Activated B cell treated with CpG ODN at 0.5 μM for 24 hours (primary cell): ENCODE data around the gene LCN9. TPM values are rescaled to one million over a fixed set of nuclear protein-coding genes. Genes with fewer than 3 reads are reported as not detected.

Experiments
- ATAC-seq: fragments of 200-7000 bp; cut with Tn5 transposase; one replicate; pipeline ENCODE4 v1.10.0; 2021; ENCODE audit warnings: low read depth, mild to moderate bottlenecking, moderate library complexity
- CTCF ChIA-PET: fragments of 350-600 bp; sonication (Branson Sonifier 250); formaldehyde crosslinking; loops from one replicate; lab custom pipeline; 2021; ENCODE audit warnings: antibody characterized with exemption; lab: Charles Lee
- POLR2A ChIA-PET: fragments of 350-600 bp; sonication (Branson Sonifier 250); formaldehyde crosslinking; loops from one replicate; lab custom pipeline; 2021; ENCODE audit warnings: antibody characterized with exemption; lab: Charles Lee
- DNase-seq: peaks from one replicate; pipeline ENCODE4 v3.0.0; 2022
- H3K27ac Mint-ChIP-seq: one replicate; pipeline ENCODE4 v1.8.0; 2020; ENCODE audit warnings: mixed read lengths
- H3K27me3 Mint-ChIP-seq: one replicate; pipeline ENCODE4 v1.8.0; 2021; ENCODE audit warnings: mixed read lengths
- H3K36me3 Mint-ChIP-seq: one replicate; pipeline ENCODE4 v1.8.0; 2021; ENCODE audit warnings: low read depth, mixed read lengths
- H3K4me1 Mint-ChIP-seq: one replicate; pipeline ENCODE4 v1.8.0; 2021; ENCODE audit warnings: mixed read lengths
- H3K4me3 Mint-ChIP-seq: one replicate; pipeline ENCODE4 v1.8.0; 2020; ENCODE audit warnings: mild to moderate bottlenecking, mixed read lengths
- H3K9me3 Mint-ChIP-seq: one replicate; pipeline ENCODE4 v1.8.0; 2020; ENCODE audit warnings: mixed read lengths
- CTCF ChIP-seq: fragments of 200-600 bp; IDR thresholded peaks from one replicate; pipeline ENCODE4 v1.8.0; 2022; ENCODE audit warnings: antibody characterized with exemption, mild to moderate bottlenecking
- intact Hi-C: fragments of 100-400 bp; cut with micrococcal nuclease; formaldehyde crosslinking; loops from one replicate; pipeline ENCODE4 v1.15.1; 2024
- total RNA-seq: library from RNA; stranded (reverse); gene quantifications from 2 replicates; pipeline ENCODE4 v1.2.3, GENCODE V29; 2022

The LCN9 gene
- total RNA-seq, 1 donor from 2014 or later = not detected

- Mint-ChIP-seq H3K27ac (no peak overlapping the region), H3K36me3 (no peaks in the 10 kb centered on the region), H3K9me3 (no peaks in the 10 kb centered on the region), H3K4me3 (no peak overlapping the region), H3K27me3 (peaks cover 3% of the 10 kb centered on the region), H3K4me1 (no peaks in the 10 kb centered on the region)
- no peak for TF ChIP-seq CTCF
- intact Hi-C loops = no loop called here
- DNase-seq (no peak), ATAC-seq (no peak)
- CTCF ChIA-PET = no interaction called here
- POLR2A ChIA-PET = no interaction called here
Observed at GRCh38 chr9:135680056-135680455, 16.9 kb downstream of the LCN9 start.

- TF ChIP-seq CTCF = no peak
- no peaks in the 10 kb centered on the region for H3K4me1 Mint-ChIP-seq
- H3K27ac Mint-ChIP-seq = no peak overlapping the region
- H3K9me3 Mint-ChIP-seq = no peaks in the 10 kb centered on the region
- no peaks in the 10 kb centered on the region for H3K36me3 Mint-ChIP-seq
- no peak overlapping the region for H3K4me3 Mint-ChIP-seq
- CTCF ChIA-PET = no interaction called here
- H3K27me3 Mint-ChIP-seq = peaks cover 3% of the 10 kb centered on the region
- no peak for ATAC-seq
- POLR2A ChIA-PET = no interaction called here
- no peak for DNase-seq
- intact Hi-C loops = no loop called here
Observed at GRCh38 chr9:135681161-135681560, 18.1 kb downstream of the LCN9 start.

- peaks cover 3% of the 10 kb centered on the region for H3K27me3 Mint-ChIP-seq
- H3K9me3 Mint-ChIP-seq = no peaks in the 10 kb centered on the region
- intact Hi-C loops = no loop called here
- TF ChIP-seq CTCF = no peak
- H3K4me1 Mint-ChIP-seq = no peaks in the 10 kb centered on the region
- ATAC-seq (no peak), DNase-seq (no peak)
- H3K4me3 Mint-ChIP-seq = no peak overlapping the region
- no peaks in the 10 kb centered on the region for H3K36me3 Mint-ChIP-seq
- ChIA-PET POLR2A (no interaction called here), CTCF (no interaction called here)
- no peak overlapping the region for H3K27ac Mint-ChIP-seq
Observed at GRCh38 chr9:135683401-135684034, 20.4 kb downstream of the LCN9 start.

GRCh38 chr9:135684691-135685090 lies 21.6 kb downstream of the LCN9 start:
- peaks cover 3% of the 10 kb centered on the region for H3K27me3 Mint-ChIP-seq
- no peak overlapping the region for H3K27ac Mint-ChIP-seq
- no peaks in the 10 kb centered on the region for H3K36me3 Mint-ChIP-seq
- H3K9me3 Mint-ChIP-seq = no peaks in the 10 kb centered on the region
- TF ChIP-seq CTCF = no peak
- intact Hi-C loops = no loop called here
- ATAC-seq = no peak
- no peaks in the 10 kb centered on the region for H3K4me1 Mint-ChIP-seq
- H3K4me3 Mint-ChIP-seq = no peak overlapping the region
- CTCF ChIA-PET = no interaction called here
- POLR2A ChIA-PET = no interaction called here
- DNase-seq = no peak

- intact Hi-C loops = no loop called here
- CTCF ChIA-PET = no interaction called here
- POLR2A ChIA-PET = no interaction called here
- Mint-ChIP-seq H3K27ac (no peak overlapping the region), H3K4me1 (no peaks in the 10 kb centered on the region), H3K27me3 (peaks cover 2% of the 10 kb centered on the region), H3K36me3 (no peaks in the 10 kb centered on the region), H3K9me3 (no peaks in the 10 kb centered on the region), H3K4me3 (no peak overlapping the region)
- DNase-seq (no peak), ATAC-seq (no peak)
- no peak for TF ChIP-seq CTCF
Observed at GRCh38 chr9:135687216-135687615, 24.1 kb downstream of the LCN9 start.
